Glutamatergic neuron (in vitro differentiated cells): ENCODE data around the gene DACT1. TPM values are rescaled to one million over a fixed set of nuclear protein-coding genes. Genes with fewer than 3 reads are reported as not detected.

Experiments used
- DNase-seq: peaks from one replicate; pipeline ENCODE4 v3.0.0; 2022
- H3K27ac Mint-ChIP-seq: one replicate; pipeline ENCODE4 v1.8.0; 2020; ENCODE audit warnings: mild to moderate bottlenecking, mixed read lengths, inconsistent platforms; ENCODE audit not compliant: unreplicated experiment
- H3K27me3 Mint-ChIP-seq: one replicate; pipeline ENCODE4 v1.8.0; 2020; ENCODE audit warnings: mild to moderate bottlenecking, moderate library complexity, mixed read lengths, inconsistent platforms; ENCODE audit not compliant: unreplicated experiment
- H3K36me3 Mint-ChIP-seq: one replicate; pipeline ENCODE4 v1.8.0; 2020; ENCODE audit warnings: mild to moderate bottlenecking, mixed read lengths, inconsistent platforms; ENCODE audit not compliant: unreplicated experiment
- H3K4me1 Mint-ChIP-seq: one replicate; pipeline ENCODE4 v1.8.0; 2020; ENCODE audit warnings: mild to moderate bottlenecking, low read depth, mixed read lengths, inconsistent platforms; ENCODE audit not compliant: unreplicated experiment
- H3K4me3 Mint-ChIP-seq: one replicate; pipeline ENCODE4 v1.8.0; 2020; ENCODE audit warnings: mild to moderate bottlenecking, mixed read lengths, inconsistent platforms; ENCODE audit not compliant: unreplicated experiment
- H3K9me3 Mint-ChIP-seq: one replicate; pipeline ENCODE4 v1.8.0; 2020; ENCODE audit warnings: mild to moderate bottlenecking, moderate library complexity, mixed read lengths, inconsistent platforms; ENCODE audit not compliant: unreplicated experiment
- CTCF ChIP-seq: fragments of 200-600 bp; sonication (generic); IDR thresholded peaks from one replicate; pipeline ENCODE4 v1.5.0; 2021; ENCODE audit not compliant: partially characterized antibody, unreplicated experiment
- total RNA-seq: library from RNA; stranded (reverse); fragmentation: NEBNext Ultra II Directional; extraction: Animal tissue kit (Norgen Biotek cat#: 25700); gene quantifications from one replicate; pipeline ENCODE4 v1.2.1, GENCODE V29; 2021; ENCODE audit not compliant: unreplicated experiment

DACT1 gene
- total RNA-seq, 1 donor from 2014 or later: 39.9 TPM

- TF ChIP-seq CTCF: no peak
- Mint-ChIP-seq H3K4me1 (peaks cover 25% of the 10 kb centered on the region), H3K36me3 (no peaks in the 10 kb centered on the region), H3K27me3 (peaks cover 2% of the 10 kb centered on the region), H3K4me3 (no peak overlapping the region), H3K27ac (no peak overlapping the region), H3K9me3 (peaks cover 11% of the 10 kb centered on the region)
- DNase-seq: no peak
Measured at GRCh38 chr14:58660407-58660806, 22.6 kb downstream of the DACT1 start.

DNA sequence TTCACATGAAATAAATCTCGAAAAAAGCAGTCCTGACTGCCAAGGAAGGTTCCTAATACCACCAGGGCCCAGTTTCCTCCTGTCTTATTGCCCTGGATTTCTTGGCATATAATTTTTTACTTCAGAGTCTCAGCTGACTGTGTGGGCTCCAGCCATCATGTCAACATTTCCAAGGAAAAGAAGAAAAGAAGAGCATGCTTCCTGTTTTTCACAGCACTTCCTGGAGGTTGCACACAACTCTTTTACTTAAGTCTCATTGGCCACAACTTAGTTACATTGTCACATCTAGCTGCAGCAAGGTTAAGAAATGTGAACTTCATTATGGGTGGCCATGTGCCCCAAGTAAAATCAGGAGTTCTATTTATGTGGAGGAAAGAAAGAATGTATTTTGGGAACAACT is 24.3 kb downstream of the DACT1 start:
- no peak for DNase-seq
- Mint-ChIP-seq H3K9me3 (peaks cover 11% of the 10 kb centered on the region), H3K27ac (no peak overlapping the region), H3K27me3 (peaks cover 2% of the 10 kb centered on the region), H3K36me3 (no peaks in the 10 kb centered on the region), H3K4me1 (peaks cover 32% of the 10 kb centered on the region), H3K4me3 (no peak overlapping the region)
- no peak for TF ChIP-seq CTCF

GRCh38 chr14:58662759-58663158 is 25.0 kb downstream of the DACT1 start:
- Mint-ChIP-seq H3K27ac (no peak overlapping the region), H3K27me3 (peaks cover 2% of the 10 kb centered on the region), H3K36me3 (no peaks in the 10 kb centered on the region), H3K4me1 (peaks cover 32% of the 10 kb centered on the region), H3K4me3 (no peak overlapping the region), H3K9me3 (peaks cover 11% of the 10 kb centered on the region)
- DNase-seq: no peak
- TF ChIP-seq CTCF: no peak

DNA sequence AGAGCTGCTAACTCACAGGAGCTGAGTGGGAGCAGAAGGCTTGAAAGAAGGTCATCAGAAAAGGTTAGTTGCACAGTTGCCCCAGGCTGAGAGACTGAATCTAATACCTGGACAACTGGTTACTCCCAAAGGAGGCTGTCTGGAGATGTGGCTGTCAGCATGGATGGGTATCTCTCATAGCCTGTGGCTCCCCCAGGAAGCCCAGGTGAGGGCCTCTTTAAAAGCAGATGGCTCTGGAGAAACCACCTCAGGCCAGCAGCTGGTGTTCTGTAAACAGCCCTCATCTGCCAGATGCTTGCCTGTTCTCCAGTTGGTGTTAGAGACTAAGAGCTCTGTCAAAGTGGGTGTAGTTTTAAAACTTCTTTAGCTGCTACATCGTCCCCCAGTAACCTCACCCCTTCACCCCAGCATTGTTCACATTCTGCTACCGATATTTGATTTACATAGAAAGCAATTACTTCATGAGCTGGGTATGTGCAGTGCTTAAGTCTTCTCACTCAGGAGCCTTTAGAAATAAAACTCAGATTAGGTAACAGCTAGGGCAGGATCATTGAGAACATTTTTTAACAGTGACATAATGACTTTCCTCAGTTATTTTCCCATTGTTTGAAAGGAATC is 25.8 kb downstream of the DACT1 start:
- DNase-seq: peak; percentile 19
- peaks cover 35% of the 10 kb centered on the region for H3K4me1 Mint-ChIP-seq

More for the DNA sequence above, 25.8 kb downstream of the DACT1 start:
- H3K27ac Mint-ChIP-seq: peak overlapping the region; percentile 69
- peaks cover 2% of the 10 kb centered on the region for H3K27me3 Mint-ChIP-seq
- TF ChIP-seq CTCF: no peak
- no peaks in the 10 kb centered on the region for H3K36me3 Mint-ChIP-seq
- peaks cover 11% of the 10 kb centered on the region for H3K9me3 Mint-ChIP-seq
- H3K4me3 Mint-ChIP-seq: no peak overlapping the region
